Kidney glomerular epithelial cell (primary cell): Measurements from ENCODE around the gene BPHL.
"Not testable (repeated sequence)": the region's sequence is repeated elsewhere in the genome, so short reads cannot be mapped to it uniquely, and the experiment has no call there.

Source experiments
- DNase-seq: peaks from one replicate; lab custom pipeline; 2025; lab: John Stamatoyannopoulos, UW

The BPHL gene

DNA sequence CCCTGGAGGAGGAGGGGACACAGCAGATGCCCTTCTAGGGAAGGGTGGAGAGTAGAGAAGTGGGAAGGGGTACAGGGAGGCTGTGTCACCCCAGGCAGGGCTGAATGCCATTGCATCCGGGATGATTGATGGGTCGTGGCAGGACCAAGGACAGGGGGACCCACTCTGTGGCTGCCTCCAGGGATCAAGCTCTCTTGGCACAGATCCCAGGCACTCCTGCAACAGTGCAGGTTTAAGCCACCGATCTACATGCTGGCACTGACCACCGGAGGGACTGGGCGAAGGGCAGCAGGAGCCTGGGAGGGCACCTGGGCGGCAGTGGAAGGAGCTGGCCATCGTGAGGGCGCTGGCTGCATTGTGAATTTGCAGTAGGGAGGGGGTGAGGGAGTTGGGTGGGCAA lies 61.4 kb downstream of the BPHL start:
- DNase-seq, result not testable (repeated sequence)

DNA sequence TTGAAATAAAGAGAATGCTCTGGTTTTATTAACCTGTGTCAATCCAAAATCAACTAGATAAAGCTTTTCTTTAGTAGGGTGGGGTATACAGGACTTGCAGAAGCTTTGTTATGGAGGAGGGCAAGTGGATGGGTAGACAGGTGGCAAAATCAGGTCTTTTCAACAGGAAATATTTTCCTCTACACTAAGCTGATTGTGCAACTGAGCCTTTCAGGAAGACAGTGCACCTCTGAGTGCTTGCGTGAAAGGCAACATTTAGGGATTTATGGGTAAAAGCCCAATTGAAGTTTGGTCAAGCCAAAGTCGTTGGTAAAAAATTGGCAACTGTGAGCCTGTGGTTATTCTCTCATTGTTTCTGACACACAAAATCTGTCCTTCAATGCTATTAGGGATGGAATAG lies 62.6 kb downstream of the BPHL start:
- DNase-seq, result no peak

DNA sequence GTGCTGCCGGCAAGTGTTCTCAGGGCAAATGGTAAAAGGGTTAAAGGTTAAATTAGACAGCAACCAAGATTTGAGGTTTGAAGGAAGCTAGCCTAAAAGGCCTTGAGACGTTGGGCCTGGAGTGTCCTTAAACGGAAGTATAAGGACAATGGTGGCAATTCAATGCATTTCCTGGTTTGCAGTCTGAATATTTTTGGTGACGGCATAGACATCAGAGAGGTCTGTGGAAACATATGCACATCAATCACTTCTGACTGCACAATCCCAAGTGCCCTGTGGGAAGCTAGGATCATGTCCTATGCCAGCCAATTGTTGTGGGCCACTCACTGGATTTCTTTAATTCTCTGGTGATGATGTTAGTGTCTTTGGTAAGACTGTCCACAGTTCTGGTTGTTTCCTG lies 64.6 kb downstream of the BPHL start:
- DNase-seq, result no peak

DNA sequence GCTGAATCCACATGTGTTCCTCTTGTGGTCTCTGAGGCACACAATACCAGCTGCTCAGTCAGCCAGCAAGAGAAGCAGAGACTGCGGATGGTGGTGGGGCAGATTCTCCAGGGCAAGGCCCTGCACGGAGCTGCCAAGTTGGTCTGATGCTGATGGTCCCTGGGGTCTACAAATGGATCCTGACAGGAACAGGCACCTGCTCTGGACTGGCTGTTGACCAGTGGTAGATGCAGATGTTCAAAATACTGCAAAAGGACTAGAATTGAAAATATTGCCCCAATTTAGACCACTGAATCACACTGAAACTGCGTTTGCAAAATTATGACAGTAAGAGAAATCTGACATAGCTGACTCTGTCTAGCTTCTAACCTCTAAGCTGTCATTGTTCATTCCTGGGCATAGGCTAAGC lies 68.5 kb downstream of the BPHL start:
- no peak for DNase-seq

DNA sequence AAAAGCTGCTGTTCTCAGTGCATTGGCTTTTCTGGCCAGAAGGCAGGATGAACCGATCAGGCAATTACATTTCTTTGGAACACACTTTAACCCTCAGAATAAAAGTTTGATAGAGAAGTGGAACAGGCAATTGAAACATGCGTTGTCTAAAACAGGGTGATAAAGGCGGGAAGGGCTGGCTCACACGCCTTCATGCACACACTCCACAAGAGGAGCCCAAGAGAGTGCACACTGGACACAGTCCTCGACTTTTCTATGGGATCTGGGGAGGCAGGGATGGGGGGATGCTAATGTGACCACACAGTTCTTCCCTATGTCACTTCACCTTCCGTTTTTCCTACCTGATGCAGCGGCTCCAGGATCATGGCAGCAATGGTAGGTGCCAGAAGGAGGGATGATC lies 69.8 kb downstream of the BPHL start:
- no peak for DNase-seq

DNA sequence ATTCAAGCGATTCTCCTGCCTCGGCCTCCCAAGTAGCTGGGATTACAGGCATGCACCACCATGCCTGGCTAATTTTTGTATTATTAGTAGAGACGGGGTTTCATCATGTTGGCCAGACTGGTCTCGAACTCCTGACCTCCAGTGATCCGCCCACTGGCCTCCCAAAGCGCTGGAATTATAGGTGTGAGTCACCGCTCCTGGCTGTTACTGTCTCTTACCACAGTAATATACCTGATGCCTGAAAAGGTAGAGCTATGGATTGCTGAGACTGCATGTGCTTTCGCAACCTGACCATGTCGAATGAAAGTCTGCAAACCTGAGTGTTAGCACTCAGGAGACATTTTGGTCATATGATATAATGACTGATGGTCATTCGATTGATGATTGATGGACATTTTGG lies 70.7 kb downstream of the BPHL start:
- not testable (repeated sequence) for DNase-seq

DNA sequence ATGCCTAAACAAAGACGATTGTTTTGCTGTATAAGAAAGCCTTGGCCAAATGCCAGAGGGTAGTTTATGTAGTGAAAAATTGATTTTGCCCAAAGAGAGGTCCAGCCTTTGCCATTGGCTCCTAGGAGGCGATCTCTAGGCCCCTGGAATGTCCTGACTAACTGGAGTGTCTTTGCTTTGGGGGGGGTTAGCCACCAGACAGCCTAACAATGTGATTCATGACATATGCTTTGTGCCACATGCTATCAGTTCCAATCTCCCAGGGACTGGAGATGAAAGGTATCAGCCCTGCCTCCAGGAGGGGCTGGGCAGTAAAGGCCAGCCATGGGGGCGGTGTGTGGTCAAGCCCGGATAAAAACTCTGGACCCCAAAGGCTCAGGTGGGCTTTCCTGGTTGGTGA lies 71.5 kb downstream of the BPHL start:
- no peak for DNase-seq

DNA sequence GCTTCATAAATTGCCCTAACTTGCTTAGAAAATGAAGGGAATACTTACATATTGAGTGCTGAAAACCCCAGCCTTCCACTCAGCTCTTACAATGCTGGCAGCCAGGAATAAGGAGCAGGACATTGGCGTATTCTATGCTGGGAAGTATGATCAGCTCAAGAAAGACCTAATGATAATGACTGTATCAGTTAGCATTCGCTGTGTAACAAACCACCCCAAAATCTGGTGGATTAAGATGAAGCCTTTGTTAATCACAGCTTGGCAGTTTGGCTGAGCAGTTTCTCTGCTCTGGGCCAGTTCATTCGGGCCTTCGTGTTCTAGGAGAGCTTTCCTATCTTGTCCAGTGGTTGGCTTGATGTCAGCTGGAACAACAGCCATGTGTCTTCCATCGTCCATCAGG lies 72.3 kb downstream of the BPHL start:
- DNase-seq, result no peak

DNA sequence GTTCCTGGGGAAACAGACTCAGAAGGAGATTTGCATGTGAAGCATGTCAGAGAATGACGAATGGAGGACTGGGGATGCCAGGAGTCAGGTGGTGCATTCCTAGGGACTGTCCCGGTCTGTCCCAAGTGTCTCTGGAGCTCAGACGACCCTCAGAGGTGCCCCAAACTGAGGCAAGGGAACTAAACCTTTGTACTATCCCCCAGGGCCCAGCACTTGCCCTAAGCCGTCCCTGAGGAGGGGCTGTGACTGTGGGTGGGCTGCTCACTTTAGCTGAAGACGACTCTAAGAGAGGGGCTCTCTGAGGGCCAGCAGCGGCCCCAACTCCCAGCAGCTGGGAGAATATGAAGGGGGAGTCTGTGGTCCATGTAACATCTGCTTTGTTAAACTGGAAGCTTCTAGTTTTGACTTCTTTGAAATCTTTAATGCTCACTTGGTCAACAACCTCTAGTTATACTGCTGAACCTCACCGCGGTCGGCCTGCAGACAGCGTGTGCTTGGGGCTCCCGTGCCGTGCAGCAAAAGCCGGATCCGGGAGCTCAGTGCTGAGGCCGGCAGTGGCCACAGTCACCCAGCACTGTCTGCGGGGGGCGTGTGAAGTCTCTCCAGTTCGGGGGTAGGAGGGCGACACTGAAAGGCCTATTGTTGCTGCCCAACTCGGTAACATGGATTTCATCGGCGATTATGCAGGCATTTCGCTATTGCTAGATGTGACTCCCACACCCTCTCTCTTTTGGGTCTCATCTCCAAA lies 74.8 kb downstream of the BPHL start:
- DNase-seq, result no peak

DNA sequence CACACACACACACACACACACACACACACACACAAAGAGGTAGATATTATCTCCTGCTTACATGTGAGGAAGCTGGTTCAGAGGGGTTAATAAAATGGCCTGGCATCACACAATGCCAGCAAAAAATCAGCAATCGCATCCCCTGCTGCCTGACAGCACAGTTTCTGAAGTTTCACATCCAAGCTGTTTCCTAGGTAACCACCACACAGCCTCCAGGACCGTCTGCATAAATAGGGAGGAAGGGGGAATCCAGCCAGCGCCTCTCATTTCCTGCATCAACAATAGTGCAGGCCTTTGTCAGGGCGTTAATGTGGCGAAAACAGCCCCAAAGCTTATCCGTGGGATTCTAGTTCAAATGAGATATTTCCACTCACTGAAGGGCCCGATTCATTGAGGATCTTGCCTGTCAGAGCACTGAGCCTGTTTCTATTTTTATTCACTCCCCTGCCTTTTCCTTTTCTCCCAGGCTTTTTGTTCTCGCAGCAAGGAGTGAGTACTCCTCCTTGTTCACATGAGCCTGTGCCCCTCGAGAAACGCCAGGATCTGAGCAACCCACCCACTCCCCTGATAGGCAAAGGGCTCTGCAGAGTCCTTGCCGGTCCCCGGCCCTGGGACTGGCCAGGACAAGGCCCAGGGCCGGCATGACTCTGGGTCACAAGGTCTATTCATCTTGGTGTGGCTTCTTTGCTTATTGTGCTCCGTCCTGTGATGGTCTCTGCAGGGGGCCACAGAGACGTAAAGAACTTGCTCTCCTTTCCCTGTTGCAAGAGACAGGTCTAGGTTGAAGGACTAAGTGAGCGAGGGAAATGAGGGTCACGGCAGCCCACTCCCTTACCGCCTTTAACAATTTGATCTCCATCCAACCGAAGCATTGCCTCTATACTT lies 76.3 kb downstream of the BPHL start:
- DNase-seq, result no peak

DNA sequence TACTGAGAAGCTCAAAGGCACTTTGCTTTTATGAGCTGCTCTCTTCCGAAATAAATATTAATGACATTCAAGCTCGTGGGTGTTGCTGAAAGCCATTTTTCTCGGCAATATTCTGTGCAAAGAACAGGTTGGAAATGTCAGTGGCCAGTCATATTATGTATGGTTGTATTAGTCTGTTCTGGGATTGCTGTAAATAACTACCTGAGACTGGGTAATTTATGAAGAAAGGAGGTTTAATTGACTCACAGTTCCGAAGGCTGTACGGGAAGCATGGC lies 76.8 kb downstream of the BPHL start:
- no peak for DNase-seq

DNA sequence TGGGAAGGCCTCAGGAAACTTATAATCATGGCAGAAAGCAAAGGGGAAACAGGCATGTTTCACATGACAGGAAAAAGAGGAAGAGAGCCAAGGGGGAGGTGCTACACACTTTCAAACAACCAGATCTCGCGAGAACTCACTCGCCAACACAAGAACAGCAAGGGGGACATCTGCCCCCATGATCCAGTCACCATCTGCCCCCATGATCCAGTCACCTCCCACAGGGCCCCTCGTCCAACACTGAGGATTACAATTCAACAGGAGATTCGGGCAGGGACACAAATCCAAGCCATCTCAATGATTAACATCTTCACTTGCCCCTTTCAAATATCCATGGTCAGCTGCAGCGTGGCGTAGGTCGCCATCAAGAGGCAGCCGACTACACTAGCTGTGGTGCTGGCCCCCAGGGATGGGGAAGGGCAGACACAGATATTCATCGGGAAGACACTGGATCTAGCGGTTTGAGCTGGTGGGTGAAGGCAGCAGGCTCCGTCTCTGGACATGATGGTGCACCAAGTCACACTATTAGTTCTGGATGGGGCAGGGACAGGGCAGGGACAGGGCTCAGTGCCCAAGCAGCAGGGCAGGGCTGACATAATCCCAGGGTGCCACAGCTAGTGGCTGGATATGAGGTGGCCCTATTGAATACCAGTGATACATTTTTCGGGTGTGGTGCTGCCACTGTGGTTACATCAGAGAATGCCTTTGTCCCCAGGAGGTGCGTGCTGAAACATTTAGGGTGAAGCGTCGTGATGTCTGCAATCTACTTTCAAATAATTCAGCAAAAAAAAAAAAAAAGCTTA lies 77.4 kb downstream of the BPHL start:
- DNase-seq, result no peak

DNA sequence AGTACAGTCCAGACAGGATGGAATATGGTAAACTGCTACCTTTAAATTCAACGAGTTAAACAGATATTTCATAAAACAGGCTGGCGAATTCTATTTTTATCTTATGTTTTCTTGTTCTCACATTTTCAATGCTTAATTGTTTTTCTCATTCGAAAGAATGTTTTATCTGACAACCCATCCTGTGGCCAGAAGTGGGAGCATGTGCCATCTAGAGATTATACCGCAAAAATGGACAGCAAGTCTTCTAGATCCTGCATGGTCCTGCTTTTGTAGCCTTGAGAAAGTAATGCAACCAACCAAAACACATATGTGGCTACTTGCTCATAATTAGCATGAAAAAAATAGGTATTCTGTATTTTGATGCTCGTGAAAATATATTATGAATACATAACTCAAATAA lies 78.3 kb downstream of the BPHL start:
- no peak for DNase-seq

DNA sequence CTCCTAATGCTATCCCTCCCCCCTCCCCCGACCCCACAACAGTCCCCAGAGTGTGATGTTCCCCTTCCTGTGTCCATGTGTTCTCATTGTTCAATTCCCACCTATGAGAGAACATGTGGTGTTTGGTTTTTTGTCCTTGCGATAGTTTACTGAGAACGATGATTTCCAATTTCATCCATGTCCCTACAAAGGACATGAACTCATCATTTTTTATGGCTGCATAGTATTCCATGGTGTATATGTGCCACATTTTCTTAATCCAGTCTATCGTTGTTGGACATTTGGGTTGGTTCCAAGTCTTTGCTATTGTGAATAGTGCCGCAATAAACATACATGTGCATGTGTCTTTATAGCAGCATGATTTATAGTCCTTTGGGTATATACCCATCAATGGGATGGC lies 79.2 kb downstream of the BPHL start:
- not testable (repeated sequence) for DNase-seq

DNA sequence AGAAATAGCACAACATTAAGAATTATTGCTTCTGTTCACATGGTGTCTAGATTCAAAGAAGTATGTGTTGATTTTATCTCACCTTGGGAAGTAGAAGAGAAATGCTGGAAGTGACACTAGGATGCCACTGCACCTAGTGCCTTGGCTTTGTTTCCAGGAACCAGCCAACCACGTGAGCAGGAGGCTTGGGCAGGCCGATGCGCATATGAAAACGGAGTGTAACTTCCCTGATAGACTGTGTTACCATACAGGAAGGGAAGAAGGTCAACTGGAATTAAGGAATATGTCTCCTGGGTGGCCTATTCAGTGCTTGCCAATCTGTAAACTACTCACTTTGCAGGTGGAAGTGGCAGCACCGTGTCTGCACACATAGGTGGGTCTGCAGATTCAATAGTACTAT lies 80.9 kb downstream of the BPHL start:
- no peak for DNase-seq

DNA sequence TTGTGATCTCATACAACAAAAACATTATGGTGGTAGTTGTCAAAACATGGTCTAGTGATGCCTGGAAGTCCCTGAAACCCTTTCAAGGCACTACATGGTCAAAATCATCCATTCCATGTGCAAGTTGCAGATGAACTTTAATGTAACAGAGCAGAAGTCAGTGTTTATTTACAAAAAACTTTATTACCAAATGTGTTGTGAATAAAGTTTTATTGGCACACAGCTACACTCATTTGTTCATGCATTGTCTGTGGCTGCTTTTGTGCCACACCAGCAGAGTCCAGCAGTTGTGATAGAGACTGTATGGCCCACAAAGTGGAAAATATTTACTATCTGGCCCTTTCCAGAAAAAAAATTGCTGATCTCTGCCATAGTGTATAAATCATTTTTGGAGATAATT lies 82.2 kb downstream of the BPHL start:
- DNase-seq, result no peak

DNA sequence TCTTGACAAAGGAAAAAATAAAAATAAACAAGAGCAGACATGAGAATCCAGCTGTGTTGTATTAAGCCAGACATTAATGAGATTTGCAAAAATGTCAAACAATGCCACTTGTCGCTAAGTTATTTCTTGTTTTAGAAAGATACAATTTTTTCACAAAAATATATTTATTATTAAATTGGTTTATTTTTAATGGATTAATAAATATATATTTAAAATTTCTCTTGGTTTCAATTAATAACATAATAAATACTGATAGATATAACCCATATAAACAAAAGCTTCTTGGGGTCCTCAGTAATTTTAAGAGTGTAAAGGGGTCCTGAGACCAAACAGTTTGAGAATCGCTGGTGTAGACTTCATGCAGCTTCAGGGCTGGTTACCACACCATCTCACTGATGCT lies 82.9 kb downstream of the BPHL start:
- no peak for DNase-seq
